ENCODE measurements around the gene ARMH2. TPM values are rescaled to one million over a fixed set of nuclear protein-coding genes. Genes with fewer than 3 reads are reported as not detected.

ARMH2 gene
- total RNA-seq, 1 donor from 2014 or later, result not detected

- no peaks in the 10 kb centered on the region for H3K4me1 Mint-ChIP-seq (ENCODE audit: low read depth, unreplicated experiment)
- Histone ChIP-seq H3K9me3 (ENCODE audit: insufficient read depth, low read depth, low read length) (no peaks in the 10 kb centered on the region), H4K20me1 (ENCODE audit: insufficient read depth, low read length) (no peaks in the 10 kb centered on the region), H2AFZ (ENCODE audit: low read depth, low read length) (no peak overlapping the region), H3K27ac (ENCODE audit: low read depth, low read length) (no peak overlapping the region), H3K4me2 (ENCODE audit: low read length) (no peak overlapping the region), H3K4me1 (ENCODE audit: insufficient read depth, low read length) (no peaks in the 10 kb centered on the region), H3K79me2 (ENCODE audit: insufficient read depth, low read length) (no peaks in the 10 kb centered on the region), H3K4me3 (ENCODE audit: insufficient read depth, low read depth, low read length) (no peak overlapping the region), H3K9ac (ENCODE audit: low read length) (no peak overlapping the region), H3K36me3 (ENCODE audit: insufficient read depth, low read length) (no peaks in the 10 kb centered on the region), H3K27me3 (ENCODE audit: insufficient read depth, low read length) (no peaks in the 10 kb centered on the region)
- peaks cover 2% of the 10 kb centered on the region for H3K36me3 Mint-ChIP-seq (ENCODE audit: low read depth, unreplicated experiment)
- FAIRE-seq, result no peak
- no peaks in the 10 kb centered on the region for H3K27me3 Mint-ChIP-seq (ENCODE audit: low read depth, unreplicated experiment)
- H3K4me3 Mint-ChIP-seq (ENCODE audit: unreplicated experiment), result no peak overlapping the region
- H3K9me3 Mint-ChIP-seq (ENCODE audit: unreplicated experiment), result no peaks in the 10 kb centered on the region
- TF ChIP-seq, protein P1, sequence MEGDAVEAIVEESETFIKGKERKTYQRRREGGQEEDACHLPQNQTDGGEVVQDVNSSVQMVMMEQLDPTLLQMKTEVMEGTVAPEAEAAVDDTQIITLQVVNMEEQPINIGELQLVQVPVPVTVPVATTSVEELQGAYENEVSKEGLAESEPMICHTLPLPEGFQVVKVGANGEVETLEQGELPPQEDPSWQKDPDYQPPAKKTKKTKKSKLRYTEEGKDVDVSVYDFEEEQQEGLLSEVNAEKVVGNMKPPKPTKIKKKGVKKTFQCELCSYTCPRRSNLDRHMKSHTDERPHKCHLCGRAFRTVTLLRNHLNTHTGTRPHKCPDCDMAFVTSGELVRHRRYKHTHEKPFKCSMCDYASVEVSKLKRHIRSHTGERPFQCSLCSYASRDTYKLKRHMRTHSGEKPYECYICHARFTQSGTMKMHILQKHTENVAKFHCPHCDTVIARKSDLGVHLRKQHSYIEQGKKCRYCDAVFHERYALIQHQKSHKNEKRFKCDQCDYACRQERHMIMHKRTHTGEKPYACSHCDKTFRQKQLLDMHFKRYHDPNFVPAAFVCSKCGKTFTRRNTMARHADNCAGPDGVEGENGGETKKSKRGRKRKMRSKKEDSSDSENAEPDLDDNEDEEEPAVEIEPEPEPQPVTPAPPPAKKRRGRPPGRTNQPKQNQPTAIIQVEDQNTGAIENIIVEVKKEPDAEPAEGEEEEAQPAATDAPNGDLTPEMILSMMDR (IDR thresholded peaks at IDR 0.05; ENCODE audit: insufficient read depth, low read depth, low read length), result no peak
- TF ChIP-seq EZH2 (IDR thresholded peaks at IDR 0.05; ENCODE audit: insufficient read depth, low read length), result no peak
- DNase-seq (ENCODE audit: low read depth), result no peak
- H3K27ac Mint-ChIP-seq (ENCODE audit: unreplicated experiment), result no peak overlapping the region
Observed at GRCh38 chr6:24845578-24845977, 46.9 kb upstream of the ARMH2 start.

DNA sequence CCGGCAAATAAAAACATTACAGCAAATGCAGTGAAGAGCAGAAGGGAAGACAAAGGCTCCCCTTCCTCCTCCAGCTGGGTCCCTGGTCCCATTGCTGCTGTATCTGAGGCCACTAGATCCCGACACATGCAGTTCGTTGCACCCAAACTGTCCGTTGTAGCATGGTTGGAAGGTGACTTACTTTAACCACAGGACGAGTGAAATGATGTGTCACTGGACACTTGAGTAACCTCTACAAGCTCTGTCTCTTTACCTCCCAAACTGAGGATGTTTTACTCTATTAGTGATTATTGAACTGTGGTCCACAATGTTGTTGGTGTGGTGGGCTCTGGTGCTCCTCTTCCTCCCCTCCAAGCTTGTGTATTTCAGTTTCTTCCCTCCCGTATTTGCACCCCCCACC lies 46.2 kb upstream of the ARMH2 start:
- Histone ChIP-seq H3K4me1 (ENCODE audit: insufficient read depth, low read length) (no peaks in the 10 kb centered on the region), H3K27ac (ENCODE audit: low read depth, low read length) (no peak overlapping the region), H3K4me2 (ENCODE audit: low read length) (no peak overlapping the region), H3K27me3 (ENCODE audit: insufficient read depth, low read length) (no peaks in the 10 kb centered on the region), H3K36me3 (ENCODE audit: insufficient read depth, low read length) (no peaks in the 10 kb centered on the region), H2AFZ (ENCODE audit: low read depth, low read length) (no peak overlapping the region), H3K4me3 (ENCODE audit: insufficient read depth, low read depth, low read length) (no peak overlapping the region), H3K79me2 (ENCODE audit: insufficient read depth, low read length) (no peaks in the 10 kb centered on the region), H3K9me3 (ENCODE audit: insufficient read depth, low read depth, low read length) (no peaks in the 10 kb centered on the region), H3K9ac (ENCODE audit: low read length) (no peak overlapping the region), H4K20me1 (ENCODE audit: insufficient read depth, low read length) (no peaks in the 10 kb centered on the region)
- H3K4me1 Mint-ChIP-seq (ENCODE audit: low read depth, unreplicated experiment), result no peaks in the 10 kb centered on the region
- FAIRE-seq (no peak), DNase-seq (ENCODE audit: low read depth) (no peak)
- TF ChIP-seq, protein P1 (IDR thresholded peaks at IDR 0.05; ENCODE audit: insufficient read depth, low read depth, low read length), result no peak
- no peak for TF ChIP-seq EZH2 (IDR thresholded peaks at IDR 0.05; ENCODE audit: insufficient read depth, low read length)
- H3K27me3 Mint-ChIP-seq (ENCODE audit: low read depth, unreplicated experiment), result no peaks in the 10 kb centered on the region
- no peaks in the 10 kb centered on the region for H3K9me3 Mint-ChIP-seq (ENCODE audit: unreplicated experiment)
- H3K27ac Mint-ChIP-seq (ENCODE audit: unreplicated experiment), result no peak overlapping the region
- H3K36me3 Mint-ChIP-seq (ENCODE audit: low read depth, unreplicated experiment), result peaks cover 2% of the 10 kb centered on the region
- H3K4me3 Mint-ChIP-seq (ENCODE audit: unreplicated experiment), result no peak overlapping the region

DNA sequence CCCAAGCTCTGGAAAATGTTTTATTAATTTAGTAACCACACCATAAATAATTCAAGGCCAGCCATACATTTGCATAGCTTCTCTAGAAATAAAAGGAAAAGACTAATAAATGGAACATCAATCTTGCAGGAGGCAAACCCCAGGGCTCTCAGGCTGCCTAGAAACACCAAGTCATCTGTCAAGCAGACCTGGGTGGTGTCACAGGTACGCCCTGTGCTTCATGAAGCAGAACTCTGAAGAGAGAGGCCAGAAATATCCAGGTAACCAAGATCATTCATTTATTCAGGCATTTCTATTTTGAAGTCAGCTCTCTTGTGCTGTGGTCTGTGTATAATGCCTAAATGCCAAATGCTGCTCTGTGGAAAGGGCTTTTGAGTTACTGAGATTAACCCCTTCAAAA lies 45.3 kb upstream of the ARMH2 start:
- Histone ChIP-seq H3K4me1 (ENCODE audit: insufficient read depth, low read length) (no peaks in the 10 kb centered on the region), H4K20me1 (ENCODE audit: insufficient read depth, low read length) (no peaks in the 10 kb centered on the region), H3K4me3 (ENCODE audit: insufficient read depth, low read depth, low read length) (no peak overlapping the region), H3K36me3 (ENCODE audit: insufficient read depth, low read length) (no peaks in the 10 kb centered on the region), H3K9ac (ENCODE audit: low read length) (no peak overlapping the region), H3K9me3 (ENCODE audit: insufficient read depth, low read depth, low read length) (no peaks in the 10 kb centered on the region), H3K79me2 (ENCODE audit: insufficient read depth, low read length) (no peaks in the 10 kb centered on the region), H2AFZ (ENCODE audit: low read depth, low read length) (no peak overlapping the region), H3K27me3 (ENCODE audit: insufficient read depth, low read length) (no peaks in the 10 kb centered on the region), H3K4me2 (ENCODE audit: low read length) (no peak overlapping the region), H3K27ac (ENCODE audit: low read depth, low read length) (no peak overlapping the region)
- FAIRE-seq (no peak), DNase-seq (ENCODE audit: low read depth) (no peak)
- TF ChIP-seq, protein P1 (IDR thresholded peaks at IDR 0.05; ENCODE audit: insufficient read depth, low read depth, low read length), result no peak
- no peak for TF ChIP-seq EZH2 (IDR thresholded peaks at IDR 0.05; ENCODE audit: insufficient read depth, low read length)
- Mint-ChIP-seq H3K27me3 (ENCODE audit: low read depth, unreplicated experiment) (no peaks in the 10 kb centered on the region), H3K9me3 (ENCODE audit: unreplicated experiment) (no peaks in the 10 kb centered on the region), H3K4me3 (ENCODE audit: unreplicated experiment) (no peak overlapping the region), H3K27ac (ENCODE audit: unreplicated experiment) (no peak overlapping the region), H3K4me1 (ENCODE audit: low read depth, unreplicated experiment) (peaks cover 4% of the 10 kb centered on the region), H3K36me3 (ENCODE audit: low read depth, unreplicated experiment) (no peaks in the 10 kb centered on the region)
